Measurements from ENCODE around the gene VPS26A. TPM values are rescaled to one million over a fixed set of nuclear protein-coding genes. Genes with fewer than 3 reads are reported as not detected.

VPS26A gene
- total RNA-seq, 2 donors from 2014 or later = 41.2 to 46.5 TPM

DNA sequence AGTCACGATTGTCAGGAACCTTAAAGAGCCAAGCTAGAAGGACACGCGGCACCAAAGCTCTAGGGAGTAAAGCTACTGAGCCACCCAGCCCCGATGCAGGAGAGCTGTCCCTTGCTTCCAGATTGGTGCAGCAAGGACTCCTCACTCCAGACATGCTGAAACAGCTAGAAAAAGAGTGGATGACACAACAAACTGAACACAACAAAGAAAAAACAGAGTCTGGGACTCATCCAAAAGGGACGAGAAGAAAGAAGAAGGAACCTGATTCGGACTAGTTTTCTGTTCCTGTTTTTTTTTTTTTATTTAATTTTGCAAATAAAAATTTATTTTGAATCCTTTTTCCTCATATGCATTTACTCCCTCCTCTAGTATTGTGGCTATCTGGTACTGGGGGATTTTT lies 84.8 kb downstream of the VPS26A start:
- Histone ChIP-seq H3K27ac (ENCODE audit: low read depth, low read length) (no peak overlapping the region), H3K4me1 (ENCODE audit: control insufficient read depth, insufficient read depth, low read length) (no peaks in the 10 kb centered on the region), H3K4me3 (ENCODE audit: low read length) (no peak overlapping the region), H3K27me3 (ENCODE audit: control insufficient read depth, insufficient read depth, low read length, poor library complexity, severe bottlenecking) (no peaks in the 10 kb centered on the region), H3K9me3 (ENCODE audit: control insufficient read depth, low read length) (no peaks in the 10 kb centered on the region), H3K36me3 (ENCODE audit: control insufficient read depth, insufficient read depth, low read length) (peaks cover 50% of the 10 kb centered on the region), H3K9ac (ENCODE audit: extremely low read depth, low read length, poor library complexity, severe bottlenecking) (no peak overlapping the region)
- H3K27ac Mint-ChIP-seq = no peak overlapping the region
- no peak overlapping the region for H3K4me3 Mint-ChIP-seq
- H3K9me3 Mint-ChIP-seq = peaks cover 5% of the 10 kb centered on the region
- 91% methylated on average over 4 to 5 of the region's 6 CpGs for WGBS, 2 experiments (ENCODE audit: insufficient coverage in 1 of 2, insufficient read length in 1 of 2)
- no peak for DNase-seq
- peaks cover 36% of the 10 kb centered on the region for H3K36me3 Mint-ChIP-seq (ENCODE audit: low read depth)
- TF ChIP-seq, protein P1, sequence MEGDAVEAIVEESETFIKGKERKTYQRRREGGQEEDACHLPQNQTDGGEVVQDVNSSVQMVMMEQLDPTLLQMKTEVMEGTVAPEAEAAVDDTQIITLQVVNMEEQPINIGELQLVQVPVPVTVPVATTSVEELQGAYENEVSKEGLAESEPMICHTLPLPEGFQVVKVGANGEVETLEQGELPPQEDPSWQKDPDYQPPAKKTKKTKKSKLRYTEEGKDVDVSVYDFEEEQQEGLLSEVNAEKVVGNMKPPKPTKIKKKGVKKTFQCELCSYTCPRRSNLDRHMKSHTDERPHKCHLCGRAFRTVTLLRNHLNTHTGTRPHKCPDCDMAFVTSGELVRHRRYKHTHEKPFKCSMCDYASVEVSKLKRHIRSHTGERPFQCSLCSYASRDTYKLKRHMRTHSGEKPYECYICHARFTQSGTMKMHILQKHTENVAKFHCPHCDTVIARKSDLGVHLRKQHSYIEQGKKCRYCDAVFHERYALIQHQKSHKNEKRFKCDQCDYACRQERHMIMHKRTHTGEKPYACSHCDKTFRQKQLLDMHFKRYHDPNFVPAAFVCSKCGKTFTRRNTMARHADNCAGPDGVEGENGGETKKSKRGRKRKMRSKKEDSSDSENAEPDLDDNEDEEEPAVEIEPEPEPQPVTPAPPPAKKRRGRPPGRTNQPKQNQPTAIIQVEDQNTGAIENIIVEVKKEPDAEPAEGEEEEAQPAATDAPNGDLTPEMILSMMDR (conservative IDR thresholded peaks at IDR 0.05) = no peak
- no peaks in the 10 kb centered on the region for H3K27me3 Mint-ChIP-seq (ENCODE audit: insufficient read depth)
- no peaks in the 10 kb centered on the region for H3K4me1 Mint-ChIP-seq

DNA sequence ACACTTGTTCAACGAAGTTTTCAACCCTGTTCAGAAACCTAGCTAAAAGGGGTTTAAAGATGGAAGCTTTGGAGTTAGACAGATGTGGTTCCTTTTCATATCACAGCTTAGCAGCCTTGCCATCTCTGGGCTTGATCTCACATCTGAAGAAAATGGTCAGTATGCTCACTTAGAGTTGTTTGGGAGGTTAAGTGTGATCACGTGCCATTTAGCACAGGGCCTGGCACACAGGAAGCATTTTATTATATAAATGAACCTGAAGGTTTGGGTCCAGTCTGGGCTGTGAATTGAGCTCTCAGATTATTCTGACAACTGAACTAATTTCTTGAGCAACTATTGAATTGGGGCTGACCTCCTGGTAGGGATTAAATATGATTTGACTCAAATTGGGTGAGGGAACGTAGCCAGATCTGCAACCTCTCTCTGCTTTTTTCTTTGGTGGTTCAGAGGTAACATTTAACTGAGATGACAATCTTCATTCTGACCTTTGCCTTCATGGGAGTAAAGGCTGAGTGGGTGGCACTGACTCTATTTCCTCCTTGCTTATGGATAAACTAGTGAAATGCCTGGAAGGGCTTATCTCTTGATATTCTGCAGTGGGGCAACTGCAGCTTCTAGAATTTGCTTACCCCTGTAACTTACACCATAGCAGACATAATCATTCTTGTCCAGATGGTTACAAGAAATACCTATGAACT lies 86.0 kb downstream of the VPS26A start:
- H3K9ac ChIP-seq (ENCODE audit: extremely low read depth, low read length, poor library complexity, severe bottlenecking) = no peak overlapping the region
- TF ChIP-seq, protein P1 (conservative IDR thresholded peaks at IDR 0.05) = no peak
- Mint-ChIP-seq H3K9me3 (peaks cover 5% of the 10 kb centered on the region), H3K27ac (no peak overlapping the region), H3K36me3 (ENCODE audit: low read depth) (peaks cover 30% of the 10 kb centered on the region), H3K4me1 (no peaks in the 10 kb centered on the region), H3K27me3 (ENCODE audit: insufficient read depth) (no peaks in the 10 kb centered on the region), H3K4me3 (no peak overlapping the region)
- H3K4me3 ChIP-seq (ENCODE audit: low read length) = no peak overlapping the region
- no peak for DNase-seq
- WGBS, 2 experiments (ENCODE audit: insufficient coverage in 1 of 2, insufficient read length in 1 of 2) = 83 to 93% methylated on average over 1 to 3 of the region's 3 CpGs
- no peaks in the 10 kb centered on the region for H3K4me1 ChIP-seq (ENCODE audit: control insufficient read depth, insufficient read depth, low read length)
- peaks cover 39% of the 10 kb centered on the region for H3K36me3 ChIP-seq (ENCODE audit: control insufficient read depth, insufficient read depth, low read length)
- no peaks in the 10 kb centered on the region for H3K27me3 ChIP-seq (ENCODE audit: control insufficient read depth, insufficient read depth, low read length, poor library complexity, severe bottlenecking)
- no peak overlapping the region for H3K27ac ChIP-seq (ENCODE audit: low read depth, low read length)
- H3K9me3 ChIP-seq (ENCODE audit: control insufficient read depth, low read length) = no peaks in the 10 kb centered on the region

DNA sequence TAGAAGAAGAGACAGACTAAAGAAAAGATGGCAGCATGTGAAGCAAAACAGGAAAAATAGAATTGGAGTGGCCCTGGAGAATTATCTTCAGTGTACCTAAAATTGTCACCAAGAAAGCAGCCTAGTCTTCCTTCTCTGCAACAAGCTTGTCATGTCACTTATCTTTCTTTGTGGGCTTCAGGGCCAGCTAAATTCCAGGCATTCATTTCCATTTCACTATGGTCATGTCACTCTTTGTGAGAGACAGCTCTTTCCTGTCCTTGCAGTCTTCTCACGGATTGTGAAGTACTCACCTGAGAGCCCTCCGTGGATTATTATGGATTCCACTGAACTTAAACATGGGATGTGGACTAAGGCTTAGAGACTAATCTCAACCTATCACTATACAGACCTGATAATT lies 87.1 kb downstream of the VPS26A start:
- Mint-ChIP-seq H3K36me3 (ENCODE audit: low read depth) (peaks cover 23% of the 10 kb centered on the region), H3K9me3 (peaks cover 5% of the 10 kb centered on the region), H3K27ac (no peak overlapping the region), H3K27me3 (ENCODE audit: insufficient read depth) (no peaks in the 10 kb centered on the region), H3K4me3 (no peak overlapping the region), H3K4me1 (no peaks in the 10 kb centered on the region)
- Histone ChIP-seq H3K9me3 (ENCODE audit: control insufficient read depth, low read length) (no peaks in the 10 kb centered on the region), H3K36me3 (ENCODE audit: control insufficient read depth, insufficient read depth, low read length) (peaks cover 30% of the 10 kb centered on the region), H3K4me3 (ENCODE audit: low read length) (no peak overlapping the region), H3K4me1 (ENCODE audit: control insufficient read depth, insufficient read depth, low read length) (no peaks in the 10 kb centered on the region), H3K27me3 (ENCODE audit: control insufficient read depth, insufficient read depth, low read length, poor library complexity, severe bottlenecking) (no peaks in the 10 kb centered on the region), H3K9ac (ENCODE audit: extremely low read depth, low read length, poor library complexity, severe bottlenecking) (no peak overlapping the region), H3K27ac (ENCODE audit: low read depth, low read length) (no peak overlapping the region)
- DNase-seq = no peak
- TF ChIP-seq, protein P1 (conservative IDR thresholded peaks at IDR 0.05) = no peak
- WGBS, 2 experiments (ENCODE audit: insufficient coverage in 1 of 2, insufficient read length in 1 of 2) = 61% methylated on average over 2 of the region's 2 CpGs; no CpG with 5 or more reads in 1 of the 2 experiments
